HUES64 (cell line): ENCODE data around the gene PSD2.

ENCODE experiments used
- H3K27ac ChIP-seq: 2 replicates; pipeline ENCODE4 v1.7.0; 2013; ENCODE audit warnings: low read depth, low read length, inconsistent platforms
- H3K27me3 ChIP-seq: 2 replicates; pipeline ENCODE4 v1.6.1; 2013; ENCODE audit warnings: mild to moderate bottlenecking, low read length; ENCODE audit not compliant: insufficient read depth
- H3K36me3 ChIP-seq: 2 replicates; pipeline ENCODE4 v1.6.1; 2013; ENCODE audit warnings: mild to moderate bottlenecking, low read length; ENCODE audit not compliant: insufficient read depth
- H3K4me1 ChIP-seq: 2 replicates; pipeline ENCODE4 v1.6.1; 2013; ENCODE audit warnings: mild to moderate bottlenecking, low read length, moderate library complexity; ENCODE audit not compliant: insufficient read depth
- H3K4me3 ChIP-seq: 2 replicates; pipeline ENCODE4 v1.5.1; 2013; ENCODE audit warnings: mild to moderate bottlenecking, low read length, moderate library complexity
- H3K9ac ChIP-seq: 2 replicates; pipeline ENCODE4 v1.6.1; 2013; ENCODE audit warnings: mild to moderate bottlenecking, low read depth, low read length
- H3K9me3 ChIP-seq: 2 replicates; pipeline ENCODE4 v1.6.1; 2013; ENCODE audit warnings: low read depth, low read length; ENCODE audit not compliant: insufficient read depth
- WGBS: fragments of 150-250, 120-280 bp; methylation state at CpG from one replicate; pipeline ENCODE4 v1.1.7; 2013; ENCODE audit warnings: missing lambda C conversion rate; 5-methylcytosine and 5-hydroxymethylcytosine counted together

The PSD2 gene

GRCh38 chr5:139764886-139765408, 30.7 kb upstream of the PSD2 start:
- H3K9me3 ChIP-seq, result no peaks in the 10 kb centered on the region
- H3K27me3 ChIP-seq, result peaks cover 30% of the 10 kb centered on the region
- no peaks in the 10 kb centered on the region for H3K36me3 ChIP-seq
- peak overlapping the region; percentile 22; the same call in 1 of the 2 replicates for H3K4me3 ChIP-seq
- no peak overlapping the region for H3K9ac ChIP-seq
- no peak overlapping the region for H3K27ac ChIP-seq
- H3K4me1 ChIP-seq, result peaks cover 19% of the 10 kb centered on the region
- 60% methylated on average over 11 of the region's 11 CpGs for WGBS

- H3K9me3 ChIP-seq, result no peaks in the 10 kb centered on the region
- H3K4me3 ChIP-seq, result peak overlapping the region; percentile 64
- H3K9ac ChIP-seq, result peak overlapping the region; percentile 50; the same call in 1 of the 2 replicates
- no peak overlapping the region for H3K27ac ChIP-seq
- no peaks in the 10 kb centered on the region for H3K36me3 ChIP-seq
- H3K4me1 ChIP-seq, result peaks cover 19% of the 10 kb centered on the region
- H3K27me3 ChIP-seq, result peaks cover 29% of the 10 kb centered on the region
- 10% methylated on average over 46 of the region's 46 CpGs for WGBS
Observed at GRCh38 chr5:139765409-139766217, 30.0 kb upstream of the PSD2 start.

- 80% methylated on average over 4 of the region's 4 CpGs for WGBS
- Histone ChIP-seq H3K4me3 (no peak overlapping the region), H3K9ac (no peak overlapping the region), H3K27me3 (peaks cover 27% of the 10 kb centered on the region), H3K27ac (no peak overlapping the region), H3K36me3 (no peaks in the 10 kb centered on the region), H3K4me1 (peaks cover 19% of the 10 kb centered on the region), H3K9me3 (no peaks in the 10 kb centered on the region)
Observed at GRCh38 chr5:139767960-139768359, 27.6 kb upstream of the PSD2 start.

GRCh38 chr5:139768807-139769465, 26.7 kb upstream of the PSD2 start:
- Histone ChIP-seq H3K4me3 (no peak overlapping the region), H3K9ac (no peak overlapping the region), H3K9me3 (no peaks in the 10 kb centered on the region), H3K4me1 (peaks cover 16% of the 10 kb centered on the region), H3K27ac (no peak overlapping the region), H3K36me3 (no peaks in the 10 kb centered on the region), H3K27me3 (peaks cover 20% of the 10 kb centered on the region)
- WGBS, result 92% methylated on average over 7 of the region's 7 CpGs

- Histone ChIP-seq H3K27me3 (peaks cover 15% of the 10 kb centered on the region), H3K9ac (no peak overlapping the region), H3K27ac (no peak overlapping the region), H3K36me3 (no peaks in the 10 kb centered on the region), H3K4me3 (no peak overlapping the region), H3K9me3 (no peaks in the 10 kb centered on the region), H3K4me1 (peaks cover 13% of the 10 kb centered on the region)
- WGBS, result 90% methylated on average over 3 of the region's 3 CpGs
Observed at GRCh38 chr5:139769477-139769876, 26.1 kb upstream of the PSD2 start.

- H3K9ac ChIP-seq, result no peak overlapping the region
- H3K4me1 ChIP-seq, result peaks cover 3% of the 10 kb centered on the region; the same call in 1 of the 2 replicates
- H3K27me3 ChIP-seq, result peaks cover 8% of the 10 kb centered on the region; the same call in 1 of the 2 replicates
- H3K36me3 ChIP-seq, result no peaks in the 10 kb centered on the region
- no CpG with 5 or more reads among the region's 2 CpGs for WGBS
- H3K27ac ChIP-seq, result no peak overlapping the region
- no peaks in the 10 kb centered on the region for H3K9me3 ChIP-seq
- H3K4me3 ChIP-seq, result no peak overlapping the region
Observed at GRCh38 chr5:139770722-139771121, 24.9 kb upstream of the PSD2 start.

GRCh38 chr5:139772089-139772791, 23.4 kb upstream of the PSD2 start:
- 82% methylated on average over 8 of the region's 8 CpGs for WGBS
- no peaks in the 10 kb centered on the region for H3K4me1 ChIP-seq

GRCh38 chr5:139772927-139773690, 22.5 kb upstream of the PSD2 start:
- Histone ChIP-seq H3K9me3 (no peaks in the 10 kb centered on the region), H3K4me1 (no peaks in the 10 kb centered on the region), H3K36me3 (no peaks in the 10 kb centered on the region), H3K27me3 (peaks cover 3% of the 10 kb centered on the region; the same call in 1 of the 2 replicates), H3K9ac (no peak overlapping the region), H3K4me3 (no peak overlapping the region), H3K27ac (no peak overlapping the region)
- 95% methylated on average over 4 of the region's 5 CpGs for WGBS

More at GRCh38 chr5:139772089-139772791, 23.4 kb upstream of the PSD2 start:
- Histone ChIP-seq H3K9me3 (no peaks in the 10 kb centered on the region), H3K9ac (no peak overlapping the region), H3K27ac (no peak overlapping the region), H3K4me3 (no peak overlapping the region), H3K36me3 (no peaks in the 10 kb centered on the region), H3K27me3 (no peaks in the 10 kb centered on the region; the same call in 1 of the 2 replicates)

GRCh38 chr5:139774980-139775661, 20.5 kb upstream of the PSD2 start:
- no peak overlapping the region for H3K9ac ChIP-seq
- H3K4me3 ChIP-seq, result no peak overlapping the region; the same call in 1 of the 2 replicates
- no peak overlapping the region for H3K27ac ChIP-seq
- no peaks in the 10 kb centered on the region for H3K9me3 ChIP-seq
- 30% methylated on average over 32 of the region's 32 CpGs for WGBS
- H3K27me3 ChIP-seq, result peaks cover 7% of the 10 kb centered on the region
- no peaks in the 10 kb centered on the region for H3K36me3 ChIP-seq
- no peaks in the 10 kb centered on the region for H3K4me1 ChIP-seq

GRCh38 chr5:139775872-139776271, 19.7 kb upstream of the PSD2 start:
- no peak overlapping the region for H3K4me3 ChIP-seq
- no peaks in the 10 kb centered on the region for H3K36me3 ChIP-seq
- no peaks in the 10 kb centered on the region for H3K9me3 ChIP-seq
- H3K27me3 ChIP-seq, result peaks cover 7% of the 10 kb centered on the region
- H3K9ac ChIP-seq, result no peak overlapping the region
- WGBS, result 81% methylated on average over 7 of the region's 7 CpGs
- no peak overlapping the region for H3K27ac ChIP-seq
- no peaks in the 10 kb centered on the region for H3K4me1 ChIP-seq
